HCT116 (cell line): ENCODE data around the gene CLEC20A.

Source experiments
- EGR1 ChIP-seq: IDR thresholded peaks from 2 replicates; pipeline ENCODE4 v1.6.1; 2012; ENCODE audit warnings: low read depth
- EZH2 ChIP-seq: fragments of 200-600 bp; sonication (generic); IDR thresholded peaks from 2 replicates; pipeline ENCODE4 v1.6.1; 2017; ENCODE audit warnings: antibody characterized with exemption, mixed run types
- TF ChIP-seq, protein P1 (sequence below), 3 experiments: fragments of 200-600 bp in 1 of 3; sonication (generic) in 1 of 3; IDR thresholded peaks in 2 of 3; conservative IDR thresholded peaks in 1 of 3; 2 replicates each; pipeline ENCODE4 v1.5.1; 2012 to 2017; ENCODE audit warnings: low read depth in 2 of 3, low read length in 2 of 3, antibody characterized with exemption in 1 of 3, borderline replicate concordance in 1 of 3, control low read depth in 1 of 3, mild to moderate bottlenecking in 1 of 3, mixed read lengths in 1 of 3, mixed run types in 1 of 3, moderate library complexity in 1 of 3; ENCODE audit not compliant: insufficient read depth in 1 of 3

DNA sequence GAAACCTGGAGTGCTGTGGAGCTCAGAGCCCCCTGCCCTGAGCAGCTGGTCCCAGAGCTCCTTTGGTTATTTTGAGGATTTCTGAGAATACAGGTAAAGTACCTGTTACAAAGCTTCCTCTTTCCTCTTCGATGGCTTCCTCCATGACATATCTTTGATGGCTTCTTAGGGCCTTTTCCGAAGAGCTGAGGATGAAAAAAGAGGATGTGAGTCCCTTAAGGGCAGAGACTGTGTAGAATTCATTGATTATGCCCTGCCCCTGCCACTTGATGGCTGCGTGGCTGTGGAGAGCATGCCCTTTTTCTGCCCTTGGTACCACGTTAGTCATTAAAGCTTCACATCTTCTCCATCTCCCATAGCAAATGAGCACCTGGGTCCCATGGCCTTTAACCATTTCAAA, 30.4 kb upstream of the CLEC20A start:
- TF ChIP-seq, protein P1, sequence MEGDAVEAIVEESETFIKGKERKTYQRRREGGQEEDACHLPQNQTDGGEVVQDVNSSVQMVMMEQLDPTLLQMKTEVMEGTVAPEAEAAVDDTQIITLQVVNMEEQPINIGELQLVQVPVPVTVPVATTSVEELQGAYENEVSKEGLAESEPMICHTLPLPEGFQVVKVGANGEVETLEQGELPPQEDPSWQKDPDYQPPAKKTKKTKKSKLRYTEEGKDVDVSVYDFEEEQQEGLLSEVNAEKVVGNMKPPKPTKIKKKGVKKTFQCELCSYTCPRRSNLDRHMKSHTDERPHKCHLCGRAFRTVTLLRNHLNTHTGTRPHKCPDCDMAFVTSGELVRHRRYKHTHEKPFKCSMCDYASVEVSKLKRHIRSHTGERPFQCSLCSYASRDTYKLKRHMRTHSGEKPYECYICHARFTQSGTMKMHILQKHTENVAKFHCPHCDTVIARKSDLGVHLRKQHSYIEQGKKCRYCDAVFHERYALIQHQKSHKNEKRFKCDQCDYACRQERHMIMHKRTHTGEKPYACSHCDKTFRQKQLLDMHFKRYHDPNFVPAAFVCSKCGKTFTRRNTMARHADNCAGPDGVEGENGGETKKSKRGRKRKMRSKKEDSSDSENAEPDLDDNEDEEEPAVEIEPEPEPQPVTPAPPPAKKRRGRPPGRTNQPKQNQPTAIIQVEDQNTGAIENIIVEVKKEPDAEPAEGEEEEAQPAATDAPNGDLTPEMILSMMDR (IDR thresholded peaks at IDR 0.05 in 2 of 3, conservative IDR thresholded peaks at IDR 0.05 in 1 of 3; ENCODE audit: borderline replicate concordance in 1 of 3, insufficient read depth in 1 of 3, low read depth in 2 of 3, low read length in 2 of 3): no peak
- TF ChIP-seq EGR1: no peak
- TF ChIP-seq EZH2: no peak
